Mononuclear cell (primary cell): ENCODE data around the gene KCTD2. TPM values are rescaled to one million over a fixed set of nuclear protein-coding genes. Genes with fewer than 3 reads are reported as not detected.

Experiments used
- H3K27me3 ChIP-seq: 2 replicates; pipeline ENCODE4 v1.6.0; 2011; ENCODE audit warnings: low read length, control low read depth; ENCODE audit not compliant: insufficient read depth
- H3K4me1 ChIP-seq: 2 replicates; pipeline ENCODE4 v1.5.1; 2011; ENCODE audit warnings: mild to moderate bottlenecking, low read length, control low read depth; ENCODE audit not compliant: insufficient read depth
- H3K4me3 ChIP-seq: 2 replicates; pipeline ENCODE4 v1.5.1; 2011; ENCODE audit warnings: mild to moderate bottlenecking, low read length, moderate library complexity
- H3K9me3 ChIP-seq: 2 replicates; pipeline ENCODE4 v1.5.1; 2011; ENCODE audit warnings: low read depth, mild to moderate bottlenecking, control low read depth, low read length
- total RNA-seq: library from RNA; depleted of rRNA; stranded (reverse); fragments of >200 nt; gene quantifications from one replicate; pipeline ENCODE4 v1.2.3, GENCODE V29; 2012

The KCTD2 gene
- total RNA-seq, 1 donor: 18.6 TPM

- Histone ChIP-seq H3K4me3 (peak within 1 kb of the TSS; percentile 53), H3K9me3 (no peaks in the 10 kb centered on the region), H3K4me1 (peaks cover 56% of the 10 kb centered on the region), H3K27me3 (no peaks in the 10 kb centered on the region)
These were observed 40.8 kb downstream of the KCTD2 start, which contains the start of gene SLC16A5 for GRCh38 chr17:75087558-75088453. Gene SLC16A5 (plus strand): TSS chr17:75087954. CDS start chr17:75093637, 5,683 bp downstream.

GRCh38 chr17:75088465-75089417 lies 41.7 kb downstream of the KCTD2 start:
- peak overlapping the region; percentile 53 for H3K4me3 ChIP-seq
- H3K9me3 ChIP-seq: no peaks in the 10 kb centered on the region
- peaks cover 64% of the 10 kb centered on the region for H3K4me1 ChIP-seq
- no peaks in the 10 kb centered on the region for H3K27me3 ChIP-seq

- Histone ChIP-seq H3K4me1 (peaks cover 74% of the 10 kb centered on the region), H3K4me3 (no peak overlapping the region), H3K9me3 (no peaks in the 10 kb centered on the region), H3K27me3 (no peaks in the 10 kb centered on the region)
These were observed 44.1 kb downstream of the KCTD2 start for GRCh38 chr17:75090871-75091854.

GRCh38 chr17:75091855-75092327 lies 44.9 kb downstream of the KCTD2 start:
- Histone ChIP-seq H3K27me3 (no peaks in the 10 kb centered on the region), H3K9me3 (no peaks in the 10 kb centered on the region), H3K4me3 (no peak overlapping the region), H3K4me1 (peaks cover 75% of the 10 kb centered on the region)

- Histone ChIP-seq H3K27me3 (no peaks in the 10 kb centered on the region), H3K4me1 (peaks cover 63% of the 10 kb centered on the region), H3K9me3 (no peaks in the 10 kb centered on the region), H3K4me3 (no peak overlapping the region)
These were observed 46.6 kb downstream of the KCTD2 start for GRCh38 chr17:75093548-75094158.

- no peaks in the 10 kb centered on the region for H3K27me3 ChIP-seq
- no peak overlapping the region for H3K4me3 ChIP-seq
- H3K4me1 ChIP-seq: peaks cover 50% of the 10 kb centered on the region
- H3K9me3 ChIP-seq: no peaks in the 10 kb centered on the region
These were observed 47.9 kb downstream of the KCTD2 start for GRCh38 chr17:75094871-75095399.

GRCh38 chr17:75096082-75096625 lies 49.1 kb downstream of the KCTD2 start:
- no peak overlapping the region for H3K4me3 ChIP-seq

GRCh38 chr17:75097865-75098264 lies 50.8 kb downstream of the KCTD2 start:
- Histone ChIP-seq H3K27me3 (no peaks in the 10 kb centered on the region), H3K4me1 (peaks cover 34% of the 10 kb centered on the region), H3K9me3 (no peaks in the 10 kb centered on the region), H3K4me3 (no peak overlapping the region)

More at GRCh38 chr17:75096082-75096625, 49.1 kb downstream of the KCTD2 start:
- Histone ChIP-seq H3K9me3 (no peaks in the 10 kb centered on the region), H3K27me3 (no peaks in the 10 kb centered on the region), H3K4me1 (peaks cover 40% of the 10 kb centered on the region)

- peaks cover 27% of the 10 kb centered on the region for H3K4me1 ChIP-seq
- H3K4me3 ChIP-seq: no peak overlapping the region
- no peaks in the 10 kb centered on the region for H3K27me3 ChIP-seq
- H3K9me3 ChIP-seq: no peaks in the 10 kb centered on the region
These were observed 51.8 kb downstream of the KCTD2 start for GRCh38 chr17:75098861-75099260.

- Histone ChIP-seq H3K4me1 (peaks cover 26% of the 10 kb centered on the region), H3K27me3 (no peaks in the 10 kb centered on the region), H3K4me3 (no peak overlapping the region)
These were observed 53.0 kb downstream of the KCTD2 start for GRCh38 chr17:75099881-75100595.

GRCh38 chr17:75102385-75102821 lies 55.4 kb downstream of the KCTD2 start:
- H3K4me3 ChIP-seq: no peak overlapping the region
- H3K27me3 ChIP-seq: no peaks in the 10 kb centered on the region
- H3K4me1 ChIP-seq: peaks cover 11% of the 10 kb centered on the region
- no peaks in the 10 kb centered on the region for H3K9me3 ChIP-seq

More at GRCh38 chr17:75099881-75100595, 53.0 kb downstream of the KCTD2 start:
- no peaks in the 10 kb centered on the region for H3K9me3 ChIP-seq

- Histone ChIP-seq H3K9me3 (no peaks in the 10 kb centered on the region), H3K27me3 (no peaks in the 10 kb centered on the region), H3K4me1 (peaks cover 14% of the 10 kb centered on the region), H3K4me3 (no peak overlapping the region)
These were observed 56.9 kb downstream of the KCTD2 start for GRCh38 chr17:75103601-75104554.
